HG02623 (cell line): Measurements from ENCODE around the gene SSBP3.

Experiments used
- ATAC-seq: cut with Tn5 transposase; IDR thresholded peaks from one replicate; pipeline ENCODE4 v1.9.1; 2021; ENCODE audit warnings: moderate library complexity; ENCODE audit not compliant: unreplicated experiment

Gene SSBP3

DNA sequence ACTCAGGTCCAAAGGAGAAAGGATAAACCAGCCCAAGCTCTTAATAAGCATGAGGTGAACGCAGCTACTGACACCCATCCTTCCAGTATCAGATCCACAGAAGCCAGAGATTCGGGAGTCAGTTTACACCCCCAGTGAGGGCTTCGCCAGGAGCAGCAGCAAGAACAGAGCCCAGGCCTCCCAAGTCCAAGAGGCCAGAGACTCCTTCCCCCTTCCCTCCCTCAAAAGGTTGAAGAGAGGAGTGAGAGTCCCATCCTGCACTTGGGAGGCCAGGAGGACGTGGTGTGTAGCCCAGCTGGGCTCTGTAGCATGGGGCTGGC lies 133.5 kb downstream of the SSBP3 start:
- no peak for ATAC-seq

DNA sequence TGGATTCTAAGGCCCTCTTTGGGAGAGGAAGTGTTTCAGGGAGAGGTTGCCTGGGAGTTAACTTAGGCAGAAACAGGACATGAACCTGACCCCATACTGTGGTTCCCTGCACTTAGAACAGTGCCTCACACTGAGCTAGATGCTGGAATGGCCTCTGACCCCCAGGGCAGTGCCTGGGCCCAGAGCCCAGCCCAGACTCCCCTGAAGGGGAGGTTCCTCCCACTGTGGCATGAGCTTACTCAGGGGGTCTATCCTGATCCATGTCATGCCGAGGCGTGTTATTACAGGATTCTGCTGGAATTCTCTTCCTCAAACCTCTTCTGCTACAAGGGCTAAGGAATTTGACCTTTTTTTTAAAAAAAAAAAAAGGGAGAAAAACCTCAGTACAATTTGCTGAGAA lies 134.1 kb downstream of the SSBP3 start:
- ATAC-seq = no peak

DNA sequence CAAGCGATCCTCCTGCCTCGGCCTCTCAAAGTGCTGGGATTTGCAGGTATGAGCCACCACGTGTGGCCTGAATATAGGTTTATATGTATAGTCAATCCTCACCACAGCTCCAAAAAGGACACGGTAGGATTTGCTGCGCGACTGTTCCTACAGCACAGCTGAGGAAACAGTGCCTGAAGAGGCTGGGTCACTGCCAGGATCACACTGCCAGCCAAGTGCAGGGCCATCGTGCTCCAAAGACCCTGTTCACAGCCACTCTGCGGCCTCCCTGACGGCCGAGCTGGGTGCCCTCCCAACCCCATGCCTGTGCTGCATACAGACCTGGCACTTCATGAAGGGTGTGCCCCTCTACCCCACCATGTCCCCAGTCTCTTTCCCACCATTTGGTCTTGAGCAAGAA lies 134.9 kb downstream of the SSBP3 start:
- no peak for ATAC-seq

DNA sequence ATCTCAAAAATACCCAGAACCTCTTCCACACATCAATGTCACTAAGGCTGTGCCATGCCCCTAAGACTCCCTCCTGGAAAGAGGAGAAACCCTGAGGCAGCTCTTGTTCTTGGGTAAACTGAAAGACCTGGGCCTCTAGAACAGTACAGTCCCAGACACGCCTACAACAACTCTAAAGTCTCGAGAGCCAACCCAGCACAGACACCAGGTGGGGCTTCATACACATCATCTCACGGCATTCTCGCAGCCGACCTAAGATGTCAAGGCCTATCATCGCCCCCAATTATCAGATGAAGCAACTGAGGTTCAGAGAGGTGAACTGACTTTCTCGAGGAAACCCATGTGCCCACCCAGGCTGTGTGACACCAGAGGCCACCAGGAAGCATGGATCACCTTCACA lies 135.7 kb downstream of the SSBP3 start:
- ATAC-seq = no peak

DNA sequence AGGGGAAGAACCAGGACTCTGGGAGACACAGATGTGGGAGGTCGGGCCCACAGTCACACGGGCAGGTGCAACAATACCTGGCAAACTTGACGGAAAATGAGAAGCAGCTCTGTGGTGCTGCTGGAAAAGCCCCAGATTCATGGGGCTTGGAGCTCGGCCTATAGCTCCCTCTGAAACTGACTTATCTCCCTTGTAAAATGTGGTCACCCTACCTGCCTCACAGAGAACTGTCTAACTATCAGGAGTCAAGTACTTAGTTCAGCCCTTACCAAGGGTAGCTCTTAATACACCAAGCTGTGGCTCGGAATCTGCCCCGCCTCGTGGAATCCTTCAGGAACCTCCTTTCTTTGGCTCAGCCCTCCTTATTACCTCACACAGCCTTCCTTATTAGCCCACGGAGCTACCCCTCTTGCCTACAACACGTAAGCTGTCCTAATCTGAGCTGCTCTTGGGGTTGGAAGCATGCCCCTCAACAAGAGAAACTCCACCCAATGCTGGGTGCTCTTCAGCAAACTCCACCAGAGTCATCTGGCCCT lies 137.4 kb downstream of the SSBP3 start:
- ATAC-seq = no peak

DNA sequence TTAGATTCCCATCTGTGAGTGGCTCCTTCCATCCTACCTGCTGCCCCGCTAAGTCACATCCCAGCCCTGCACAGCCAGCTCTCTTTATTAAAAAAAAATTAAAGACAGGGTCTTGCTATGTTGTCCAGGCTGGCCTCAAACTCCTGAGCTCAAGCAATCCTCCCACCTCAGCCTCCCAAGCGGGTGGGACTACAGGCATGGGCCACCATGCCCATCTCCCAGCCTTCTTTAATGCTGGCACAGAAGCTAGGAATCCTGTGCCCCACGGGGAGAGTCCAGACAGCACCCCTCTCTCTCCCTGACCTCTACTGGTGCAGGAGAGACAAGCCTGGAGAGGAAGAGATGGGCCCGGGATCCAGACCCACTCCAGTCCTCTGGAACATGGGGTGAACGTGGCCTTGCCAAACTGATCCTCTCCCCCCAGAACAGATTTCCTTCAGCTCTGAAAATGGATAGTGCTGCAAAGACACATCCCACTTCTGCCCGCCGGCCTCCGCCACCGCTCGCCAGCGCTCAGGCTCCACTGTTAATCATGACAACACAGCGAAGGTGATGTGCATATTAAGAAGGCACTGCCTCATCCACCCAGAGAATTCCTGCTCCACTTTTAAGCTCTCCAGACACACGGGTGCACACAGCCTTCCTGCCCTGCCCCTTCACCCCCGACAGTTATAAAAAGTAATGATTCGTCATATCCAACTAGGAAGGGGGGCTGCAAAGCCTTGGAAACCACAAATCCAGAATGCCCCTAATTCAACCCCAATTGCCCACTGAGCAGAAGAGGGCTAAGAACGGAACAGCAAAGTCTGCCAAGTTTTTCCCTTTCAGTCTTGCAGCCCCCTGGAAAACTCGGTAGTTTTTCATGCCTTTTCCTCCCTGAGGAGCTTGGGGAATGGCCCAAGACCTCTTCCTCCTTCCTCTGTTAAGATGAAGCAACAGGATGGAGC lies 138.1 kb downstream of the SSBP3 start:
- ATAC-seq = no peak

DNA sequence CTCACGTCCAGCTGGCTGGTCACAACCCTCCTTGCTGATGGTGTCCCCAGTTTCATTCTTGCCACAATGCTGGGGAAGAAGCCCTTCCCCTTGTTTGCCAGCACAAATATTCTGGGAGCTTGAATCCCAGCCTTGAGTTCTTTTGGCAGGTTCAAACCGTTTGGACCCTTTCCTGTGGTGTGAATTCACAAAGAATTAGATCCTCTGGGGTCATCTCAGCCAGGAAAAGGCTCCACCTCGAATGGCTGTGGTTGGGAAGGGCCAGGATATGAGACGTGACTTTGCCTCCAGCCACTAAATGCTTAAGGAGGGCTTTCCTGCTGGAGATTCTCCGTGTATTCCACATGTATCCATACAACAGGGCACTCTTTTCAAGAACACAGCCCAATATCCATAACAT lies 139.3 kb downstream of the SSBP3 start:
- no peak for ATAC-seq

DNA sequence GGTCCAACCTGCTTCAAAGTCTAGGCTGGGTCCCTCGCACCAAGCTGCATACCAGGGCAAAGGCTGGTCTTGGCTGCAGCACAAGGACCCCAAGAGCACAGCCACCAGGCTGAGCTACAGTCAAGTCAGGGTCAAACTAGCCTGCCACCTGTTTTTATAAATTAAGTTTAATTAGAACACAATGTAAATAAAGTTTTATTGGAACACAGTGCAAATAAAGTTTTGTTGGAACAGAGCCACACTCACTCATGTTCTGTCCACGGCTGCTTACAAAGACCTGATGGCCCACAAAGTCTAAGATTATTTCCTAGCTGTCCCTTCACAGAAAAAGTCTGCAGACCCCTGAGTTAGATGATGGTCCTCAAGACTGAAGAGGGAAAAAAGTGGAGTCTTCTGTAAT lies 140.0 kb downstream of the SSBP3 start:
- no peak for ATAC-seq

DNA sequence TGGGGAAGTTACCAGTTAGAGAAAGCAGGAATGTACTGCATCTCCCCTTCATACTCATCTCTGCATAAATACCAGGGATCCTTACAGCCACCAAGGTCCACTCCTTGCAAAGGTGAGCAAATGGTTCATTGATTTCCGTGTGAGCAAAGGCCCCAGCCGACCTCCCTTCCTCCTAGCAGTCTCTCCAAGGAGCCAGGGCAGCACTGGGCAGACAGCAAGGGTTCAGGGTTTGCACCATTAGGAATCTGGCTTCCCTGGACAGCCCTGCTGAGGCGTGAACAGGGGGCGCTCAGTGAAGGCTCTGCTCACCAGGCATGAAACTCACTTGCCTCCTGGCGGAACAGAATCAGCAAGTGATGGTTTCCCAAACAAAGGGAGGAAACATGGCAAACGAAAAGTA lies 140.5 kb downstream of the SSBP3 start:
- ATAC-seq = no peak

DNA sequence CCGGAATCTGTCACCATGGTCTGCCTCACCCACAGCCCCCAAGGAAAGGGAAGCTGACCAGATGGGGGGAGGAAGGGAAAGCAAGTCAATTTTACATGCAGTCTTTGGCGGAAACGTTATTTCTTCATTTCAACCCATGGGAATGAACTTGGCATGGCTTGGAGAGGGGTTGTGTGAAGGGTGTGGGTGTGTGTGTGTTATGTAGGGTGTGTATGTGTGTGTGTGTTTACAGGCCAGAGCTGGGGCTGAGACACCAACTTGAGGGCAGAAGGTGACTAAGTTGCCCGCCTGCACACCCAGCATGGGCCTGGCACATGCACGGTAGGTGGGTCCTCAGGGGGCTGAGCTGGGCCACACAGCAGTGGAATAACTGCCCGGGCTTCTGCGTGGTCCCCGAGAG lies 141.1 kb downstream of the SSBP3 start:
- ATAC-seq = no peak

DNA sequence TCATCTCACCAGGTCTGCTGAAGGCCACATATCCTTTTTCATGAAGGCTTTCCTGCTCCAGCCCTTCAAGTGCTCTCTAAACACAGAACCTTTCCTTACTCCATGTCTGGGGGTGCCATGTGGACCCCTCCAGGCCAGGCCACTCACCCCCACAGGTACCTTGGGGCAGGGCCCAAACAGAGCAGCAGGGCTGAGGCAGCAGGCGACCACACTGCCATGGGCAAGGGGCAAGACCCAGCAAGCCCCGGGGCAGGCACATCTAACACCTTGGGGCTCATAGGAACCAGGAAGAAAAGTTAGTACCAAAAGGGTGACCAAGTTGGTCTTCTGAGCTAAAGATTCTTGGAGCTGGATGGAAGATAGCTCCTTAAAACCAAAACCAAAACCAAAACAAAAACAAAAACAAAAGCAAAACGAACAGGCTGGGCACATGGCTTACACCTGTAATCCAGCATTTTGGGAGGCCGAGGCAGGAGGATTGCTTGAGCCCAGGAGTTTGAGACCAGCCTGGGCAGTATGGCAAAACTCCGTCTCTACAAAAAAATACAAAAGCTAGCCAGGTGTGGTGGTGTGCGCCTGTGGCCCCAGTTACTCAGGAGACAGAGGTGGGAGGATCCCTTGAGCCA lies 142.5 kb downstream of the SSBP3 start:
- no peak for ATAC-seq

DNA sequence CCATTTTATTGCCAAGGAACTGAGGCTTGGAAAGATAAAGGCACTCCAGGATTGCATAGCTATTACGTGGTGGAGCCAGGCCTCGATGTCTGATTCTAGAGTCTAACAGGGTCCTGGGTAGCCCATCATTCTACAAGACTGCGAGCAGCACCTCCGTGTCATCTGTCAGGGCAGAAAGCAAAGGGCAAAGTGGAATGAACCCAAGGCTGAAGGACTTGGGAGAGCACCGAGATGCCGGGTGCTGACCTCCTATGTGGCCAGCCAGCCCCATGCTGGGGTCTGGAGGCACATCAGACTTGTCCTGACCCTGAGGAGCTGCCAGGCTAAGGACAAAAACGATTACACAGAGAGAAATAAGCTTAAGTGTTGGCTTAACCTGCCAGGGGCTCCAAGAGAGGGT lies 143.9 kb downstream of the SSBP3 start:
- no peak for ATAC-seq

DNA sequence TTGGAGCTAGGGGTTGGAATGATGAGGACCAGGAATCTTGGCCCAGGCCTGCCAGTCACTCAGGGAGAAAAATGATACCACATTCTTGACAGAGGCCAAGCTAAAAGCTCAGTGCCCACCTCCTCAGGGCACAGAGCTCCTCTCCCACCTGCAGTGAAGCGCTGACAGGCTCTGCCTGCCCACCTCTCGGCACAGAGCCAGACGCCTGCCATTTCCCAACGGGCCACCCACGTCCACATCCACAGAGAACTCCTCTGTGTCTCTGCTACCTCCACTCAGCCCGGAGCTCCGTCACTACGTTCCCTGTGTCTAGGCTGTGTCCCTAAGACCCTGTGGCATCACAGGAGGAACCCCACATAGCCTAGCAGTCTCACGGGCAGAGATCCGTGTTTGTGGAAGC lies 145.4 kb downstream of the SSBP3 start:
- no peak for ATAC-seq

DNA sequence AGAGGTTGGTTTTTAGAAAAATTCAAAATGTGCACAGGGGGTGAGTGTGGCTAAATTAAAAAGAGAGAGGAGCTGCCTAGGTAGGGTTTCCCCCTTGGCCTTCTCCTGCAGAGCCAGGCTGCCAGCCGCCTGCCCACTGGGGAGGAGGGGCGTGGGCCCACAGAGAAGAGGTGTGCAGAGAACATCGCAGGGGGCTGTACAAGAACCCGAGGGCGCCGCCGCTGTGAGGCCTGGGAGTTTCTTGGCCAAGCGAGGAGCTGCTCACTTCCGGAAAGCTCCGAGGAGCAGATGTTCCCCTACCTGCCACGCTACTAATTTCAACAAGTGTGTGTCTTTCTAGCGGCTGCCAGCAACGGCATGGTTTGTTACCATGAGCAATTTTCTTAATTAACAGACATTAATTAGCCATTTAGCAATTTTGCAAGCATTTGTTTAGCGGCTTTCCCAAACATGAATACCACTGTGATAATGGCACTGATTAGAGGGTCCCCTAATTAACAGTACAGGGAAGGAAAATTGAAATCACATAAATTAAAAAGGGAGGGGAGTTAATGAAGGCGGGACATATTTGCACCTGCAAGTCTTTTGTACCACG lies 146.6 kb downstream of the SSBP3 start:
- ATAC-seq = no peak

DNA sequence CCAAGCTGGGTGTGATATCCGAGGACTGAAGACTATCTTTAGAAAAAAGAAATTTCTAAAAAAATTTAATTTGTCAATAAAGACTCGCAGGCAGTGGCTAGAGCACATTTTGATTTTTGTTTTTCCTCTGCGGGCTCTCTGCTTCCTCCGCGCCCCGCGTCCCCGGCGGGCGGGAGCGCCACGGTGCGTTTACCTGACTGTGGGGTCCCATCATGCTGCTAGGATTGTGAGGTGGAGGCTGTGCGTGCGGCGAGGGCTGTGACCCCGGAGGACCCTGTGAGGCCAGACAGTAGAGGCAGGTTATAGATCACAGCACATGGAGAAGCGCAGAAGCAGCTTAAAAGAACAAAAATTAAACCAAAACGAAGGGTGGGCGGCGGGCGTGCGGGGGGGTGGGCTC lies 148.3 kb downstream of the SSBP3 start:
- ATAC-seq = no peak

DNA sequence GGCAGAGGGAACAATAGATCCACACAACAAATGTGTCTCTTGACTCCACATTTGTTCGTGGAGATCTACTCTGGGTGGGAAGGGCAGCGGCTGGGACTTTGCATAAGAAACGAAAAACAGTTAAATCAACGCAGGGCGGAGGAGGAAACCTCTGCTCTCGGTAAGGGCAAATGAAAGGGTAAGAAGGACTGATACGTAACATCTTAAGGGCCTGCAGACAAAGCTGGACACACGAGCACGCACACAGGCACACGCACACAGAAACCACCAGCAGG lies 148.9 kb downstream of the SSBP3 start:
- no peak for ATAC-seq

DNA sequence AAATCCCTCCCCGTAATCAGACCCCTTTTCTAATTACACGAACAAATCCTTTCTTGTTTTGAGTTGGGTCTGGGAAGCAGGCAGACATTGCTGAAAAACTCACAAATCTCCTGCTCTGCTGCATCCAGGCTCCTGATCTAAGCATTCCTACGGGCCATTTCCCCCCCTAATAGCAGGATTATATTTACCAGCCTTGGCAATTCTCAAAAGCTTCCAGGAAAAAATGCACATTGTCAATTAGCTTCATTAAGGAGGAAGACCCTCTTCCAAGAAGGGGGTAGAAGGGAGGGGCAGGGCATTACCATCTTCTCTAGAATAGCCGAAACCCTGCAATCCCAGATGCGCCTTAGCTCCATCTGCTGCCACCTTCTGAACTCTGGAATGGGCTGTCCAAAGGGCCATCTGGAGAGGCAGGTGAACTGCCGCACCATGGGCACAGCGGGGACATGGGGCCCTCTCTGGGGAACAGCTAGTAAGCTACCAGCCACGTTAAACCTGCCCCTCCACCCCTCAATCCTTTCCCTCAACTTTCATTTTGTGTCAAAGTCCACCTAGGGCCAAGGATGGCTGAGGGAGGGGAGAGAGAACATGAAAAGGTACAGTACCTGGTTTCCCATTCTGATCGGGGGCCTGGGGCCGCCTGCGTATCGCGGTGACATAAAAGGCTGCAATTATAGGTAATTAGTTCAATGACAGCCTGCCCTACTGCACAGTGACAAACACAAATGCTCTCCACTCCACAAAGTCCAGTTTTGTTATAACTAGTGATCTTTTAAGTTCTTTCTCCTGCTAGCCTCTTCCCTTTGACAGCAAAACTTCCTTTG lies 149.5 kb downstream of the SSBP3 start:
- no peak for ATAC-seq

DNA sequence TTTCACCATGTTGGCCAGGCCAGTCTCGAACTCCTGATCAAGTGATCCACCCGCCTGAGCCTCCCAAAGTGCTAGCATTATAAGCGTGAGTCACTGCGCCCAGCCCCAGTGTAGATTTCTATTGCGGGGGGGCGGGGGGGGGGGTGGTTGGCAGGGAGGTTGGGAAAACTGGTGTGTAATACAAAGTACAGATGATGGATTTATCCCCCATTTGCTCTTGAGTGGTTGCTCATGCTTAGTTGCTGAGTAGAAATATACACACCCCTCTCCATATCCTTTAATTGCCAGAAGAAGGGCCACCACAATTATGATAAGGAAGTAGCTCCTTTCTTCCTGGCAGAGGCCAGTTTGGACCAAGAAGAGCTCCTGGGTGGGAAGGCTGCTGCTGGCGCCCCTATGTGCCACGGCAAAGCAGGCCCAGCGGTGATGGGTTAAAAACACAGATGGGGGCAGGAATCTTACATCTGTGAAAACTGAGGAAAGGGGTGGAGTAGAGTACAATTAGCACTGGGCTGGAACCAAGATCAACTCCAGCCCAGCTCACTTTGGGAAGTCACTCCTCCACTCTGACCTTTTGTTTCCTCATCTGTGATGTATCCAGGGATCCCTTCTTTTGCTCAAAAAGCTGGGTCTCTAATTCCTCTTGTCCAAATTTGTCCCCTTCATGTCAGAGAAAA lies 151.0 kb downstream of the SSBP3 start:
- ATAC-seq = no peak

DNA sequence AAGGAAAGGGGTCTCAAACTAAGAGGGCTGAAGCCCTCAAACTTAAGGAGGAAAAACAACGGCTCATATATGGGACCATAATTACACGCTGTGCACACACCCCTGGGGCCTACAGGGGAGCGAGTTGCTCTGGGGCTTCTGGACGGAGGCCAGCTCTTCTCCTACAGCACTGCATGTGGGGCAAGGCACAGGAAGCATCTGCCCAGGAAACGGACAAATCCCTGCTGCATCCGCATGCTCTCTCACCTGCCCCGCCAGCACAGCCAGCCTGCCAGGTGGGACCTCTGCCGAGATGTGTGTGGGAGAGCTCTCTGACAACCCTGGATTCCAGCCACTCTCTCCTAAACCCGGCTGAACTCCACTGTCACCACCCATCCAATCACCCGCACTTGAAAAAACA lies 152.1 kb downstream of the SSBP3 start:
- ATAC-seq = no peak

DNA sequence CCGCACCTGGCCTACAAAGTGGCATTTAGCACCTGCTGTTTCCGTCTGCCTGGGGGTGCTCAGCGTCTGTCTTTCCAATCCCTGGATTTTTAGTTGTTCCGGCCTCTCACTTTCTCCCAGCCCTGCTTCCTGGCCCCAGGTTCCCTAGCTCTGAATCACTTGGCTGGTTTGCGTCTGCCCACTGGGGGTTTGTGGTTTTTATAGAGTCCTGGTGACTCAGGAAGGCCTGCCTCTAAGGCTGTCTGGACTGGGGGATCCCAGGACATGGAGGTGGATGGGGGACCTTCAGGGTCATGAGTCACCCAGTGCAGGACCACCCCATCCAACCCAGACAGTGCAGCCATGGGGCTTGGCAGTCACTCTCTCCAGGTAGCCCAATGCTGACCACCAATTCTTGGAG lies 152.7 kb downstream of the SSBP3 start:
- no peak for ATAC-seq

DNA sequence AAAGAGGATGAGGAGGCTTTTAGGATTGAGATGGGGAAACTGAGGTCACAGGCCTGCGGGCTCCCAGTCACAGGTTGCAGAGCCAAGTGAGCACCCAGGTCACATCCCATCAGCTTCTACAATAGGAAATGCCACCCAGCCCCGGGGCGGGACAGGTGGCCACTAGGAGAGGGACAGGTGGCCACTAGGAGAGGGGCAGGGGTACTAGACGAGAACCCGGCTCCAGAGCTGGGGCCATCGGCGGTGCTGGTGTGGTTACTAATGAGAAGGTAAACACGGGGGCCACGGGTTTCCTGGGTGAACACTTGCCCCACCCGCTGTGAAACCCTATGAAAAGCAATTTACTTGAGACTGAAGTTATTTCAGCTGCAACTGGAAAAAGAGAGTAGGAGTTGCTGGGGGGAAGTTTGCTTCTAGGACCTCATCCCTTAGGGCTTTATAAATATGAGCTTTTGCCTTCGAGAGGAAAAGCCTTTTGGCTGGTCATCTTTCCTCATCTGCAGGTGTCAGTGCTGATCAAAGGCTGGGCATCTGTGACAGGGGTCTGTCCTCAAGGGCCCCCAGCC lies 153.7 kb downstream of the SSBP3 start:
- ATAC-seq = no peak
